Endodermal cell (in vitro differentiated cells): ENCODE results near the gene AURKA. TPM values are rescaled to one million over a fixed set of nuclear protein-coding genes. Genes with fewer than 3 reads are reported as not detected.

ENCODE experiments used
- DNase-seq: peaks from one replicate; pipeline ENCODE4 v3.0.0-alpha.2; 2017
- H3K27ac ChIP-seq: 2 replicates; pipeline ENCODE4 v1.5.1; 2013; ENCODE audit warnings: mild to moderate bottlenecking, low read depth, low read length, moderate library complexity
- H3K27me3 ChIP-seq: 2 replicates; pipeline ENCODE4 v1.6.1; 2013; ENCODE audit warnings: mild to moderate bottlenecking, low read length, moderate library complexity; ENCODE audit not compliant: insufficient read depth, control insufficient read depth, poor library complexity, severe bottlenecking
- H3K36me3 ChIP-seq: 2 replicates; pipeline ENCODE4 v1.7.0; 2013; ENCODE audit warnings: mild to moderate bottlenecking, low read length, moderate library complexity; ENCODE audit not compliant: control insufficient read depth, insufficient read depth
- H3K4me1 ChIP-seq: one replicate; pipeline ENCODE4 v1.7.0; 2013; ENCODE audit warnings: low read length; ENCODE audit not compliant: control insufficient read depth, insufficient read depth
- H3K4me3 ChIP-seq: 2 replicates; pipeline ENCODE4 v1.5.1; 2013; ENCODE audit warnings: mild to moderate bottlenecking, low read length, moderate library complexity
- H3K9ac ChIP-seq: 2 replicates; pipeline ENCODE4 v1.6.1; 2013; ENCODE audit warnings: mild to moderate bottlenecking, low read length, moderate library complexity; ENCODE audit not compliant: poor library complexity, severe bottlenecking; ENCODE audit errors: extremely low read depth
- H3K9me3 ChIP-seq: 2 replicates; pipeline ENCODE4 v1.6.1; 2013; ENCODE audit warnings: mild to moderate bottlenecking, low read length, moderate library complexity; ENCODE audit not compliant: control insufficient read depth
- H3K27ac Mint-ChIP-seq: 2 replicates; pipeline ENCODE4 v1.8.0; 2020; ENCODE audit warnings: mixed read lengths
- H3K27me3 Mint-ChIP-seq: 2 replicates; pipeline ENCODE4 v1.8.0; 2021; ENCODE audit warnings: mild to moderate bottlenecking, mixed read lengths; ENCODE audit not compliant: insufficient read depth
- H3K36me3 Mint-ChIP-seq: 2 replicates; pipeline ENCODE4 v1.8.0; 2020; ENCODE audit warnings: low read depth, mixed read lengths
- H3K4me1 Mint-ChIP-seq: 2 replicates; pipeline ENCODE4 v1.8.0; 2020; ENCODE audit warnings: mixed read lengths
- H3K4me3 Mint-ChIP-seq: 2 replicates; pipeline ENCODE4 v1.8.0; 2020; ENCODE audit warnings: mild to moderate bottlenecking, moderate library complexity, mixed read lengths
- H3K9me3 Mint-ChIP-seq: 2 replicates; pipeline ENCODE4 v1.8.0; 2020; ENCODE audit warnings: mild to moderate bottlenecking, mixed read lengths
- CTCF ChIP-seq: fragments of 200-600 bp; sonication (generic); conservative IDR thresholded peaks from 2 replicates; pipeline ENCODE4 v1.5.0; 2021; ENCODE audit warnings: antibody characterized with exemption, mild to moderate bottlenecking
- whole genome bisulfite sequencing, 2 experiments: methylation state at CpG; one replicate each; pipeline versions ENCODE4 v1.1.5 to v1.1.7; 2013; ENCODE audit warnings: missing lambda C conversion rate in 2 of 2, mixed read lengths in 1 of 2; ENCODE audit not compliant: insufficient coverage in 1 of 2, insufficient read length in 1 of 2; 5-methylcytosine and 5-hydroxymethylcytosine counted together
- total RNA-seq, 2 donors: library from RNA; stranded (reverse); fragmentation: NEBNext Ultra II Directional in 1 of 2; extraction: Animal tissue kit (Norgen Biotek cat#: 25700) in 1 of 2; gene quantifications; 2 replicates in 1 of 2; 3 replicates in 1 of 2; pipeline ENCODE4 v1.2.1, GENCODE V29; 2021

AURKA gene
- total RNA-seq, 2 donors from 2014 or later, result 56.3 to 85.9 TPM

GRCh38 chr20:56429502-56429901, 37.5 kb upstream of the AURKA start:
- H3K27ac ChIP-seq, result no peak overlapping the region
- peaks cover 4% of the 10 kb centered on the region for H3K27me3 ChIP-seq
- no peak for TF ChIP-seq CTCF
- Mint-ChIP-seq H3K4me1 (peaks cover 8% of the 10 kb centered on the region), H3K9me3 (no peaks in the 10 kb centered on the region), H3K27ac (no peak overlapping the region), H3K4me3 (no peak overlapping the region), H3K27me3 (peaks cover 47% of the 10 kb centered on the region), H3K36me3 (no peaks in the 10 kb centered on the region)
- H3K4me1 ChIP-seq, result peaks cover 5% of the 10 kb centered on the region
- no peaks in the 10 kb centered on the region for H3K9me3 ChIP-seq
- H3K9ac ChIP-seq, result no peak overlapping the region
- WGBS, 2 experiments, result 72 to 74% methylated on average over 6 of the region's 6 CpGs
- no peak for DNase-seq
- no peaks in the 10 kb centered on the region for H3K36me3 ChIP-seq
- no peak overlapping the region for H3K4me3 ChIP-seq

DNA sequence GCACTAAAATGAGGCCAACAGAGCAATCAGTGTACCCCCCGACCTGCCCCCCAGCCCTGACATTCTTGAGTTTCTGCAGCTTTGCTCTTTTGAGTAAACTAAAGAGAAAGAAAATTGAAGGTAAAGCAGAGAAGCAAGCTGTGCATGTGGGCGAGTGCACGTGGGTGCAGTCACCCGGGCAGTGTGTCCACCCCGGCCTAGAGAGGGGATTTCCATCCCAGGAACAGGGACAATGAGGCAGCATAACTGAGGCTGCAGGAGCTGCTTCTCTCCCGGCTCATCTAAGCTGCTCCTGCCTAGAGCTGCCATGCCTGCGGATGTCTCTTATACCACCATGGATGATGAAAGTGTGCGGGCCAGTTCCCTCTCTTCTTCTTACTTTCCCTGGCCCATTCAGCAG, 36.9 kb upstream of the AURKA start:
- Mint-ChIP-seq H3K27me3 (peaks cover 51% of the 10 kb centered on the region), H3K27ac (no peak overlapping the region), H3K4me1 (peaks cover 8% of the 10 kb centered on the region), H3K9me3 (no peaks in the 10 kb centered on the region), H3K36me3 (no peaks in the 10 kb centered on the region), H3K4me3 (no peak overlapping the region)
- Histone ChIP-seq H3K9me3 (no peaks in the 10 kb centered on the region), H3K36me3 (no peaks in the 10 kb centered on the region), H3K4me3 (no peak overlapping the region), H3K9ac (no peak overlapping the region), H3K27ac (no peak overlapping the region), H3K4me1 (peaks cover 5% of the 10 kb centered on the region), H3K27me3 (peaks cover 4% of the 10 kb centered on the region)
- DNase-seq, result peak; percentile 29
- 89 to 90% methylated on average over 5 to 8 of the region's 8 CpGs for WGBS, 2 experiments
- TF ChIP-seq CTCF, result no peak

DNA sequence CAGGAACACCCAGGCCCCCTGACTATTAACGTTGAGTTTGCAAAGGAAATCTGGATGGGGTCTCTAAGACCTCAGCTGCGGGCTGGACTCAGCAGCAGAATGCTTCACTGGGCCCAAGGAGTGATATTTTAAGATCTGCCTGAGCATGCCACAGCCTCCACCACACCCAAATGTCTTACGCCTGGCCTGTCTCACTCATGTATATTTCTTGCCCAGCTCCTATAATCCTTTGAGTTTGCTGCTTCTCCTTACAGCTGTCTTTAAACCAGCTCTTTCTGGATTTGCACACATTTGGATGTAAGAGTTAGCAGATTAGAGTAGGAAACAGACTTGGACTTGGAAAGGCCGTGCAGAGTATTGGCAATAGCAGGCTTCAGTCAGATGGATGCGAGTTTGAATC, 36.4 kb upstream of the AURKA start:
- Mint-ChIP-seq H3K27ac (no peak overlapping the region), H3K27me3 (peaks cover 51% of the 10 kb centered on the region), H3K9me3 (no peaks in the 10 kb centered on the region), H3K36me3 (no peaks in the 10 kb centered on the region), H3K4me3 (no peak overlapping the region), H3K4me1 (peaks cover 8% of the 10 kb centered on the region)
- H3K27me3 ChIP-seq, result peaks cover 4% of the 10 kb centered on the region
- DNase-seq, result peak; percentile 9
- WGBS, 2 experiments, result 82 to 89% methylated on average over 3 to 5 of the region's 5 CpGs
- TF ChIP-seq CTCF, result no peak
- no peak overlapping the region for H3K4me3 ChIP-seq
- H3K9ac ChIP-seq, result no peak overlapping the region
- H3K36me3 ChIP-seq, result no peaks in the 10 kb centered on the region
- H3K4me1 ChIP-seq, result peaks cover 5% of the 10 kb centered on the region
- no peaks in the 10 kb centered on the region for H3K9me3 ChIP-seq
- no peak overlapping the region for H3K27ac ChIP-seq
